SK-N-SH (cell line): ENCODE measurements around the gene MAP3K4. TPM values are rescaled to one million over a fixed set of nuclear protein-coding genes. Genes with fewer than 3 reads are reported as not detected.

Experiments
- CTCF ChIA-PET: fragments of 300-600, 350-600 bp; formaldehyde crosslinking; extraction: SDS; loops from one replicate; lab custom pipeline; 2021; lab: Yijun Ruan, JAX
- POLR2A ChIA-PET: fragments of 350-600 bp; sonication (Branson Sonifier 250); formaldehyde crosslinking; extraction: SDS; loops from one replicate; lab custom pipeline; 2020; ENCODE audit warnings: antibody characterized with exemption, inconsistent platforms; lab: Yijun Ruan, JAX
- DNase-seq: peaks from one replicate; pipeline ENCODE4 v3.0.0; 2012
- H2AFZ ChIP-seq: fragments of 200-600 bp; sonication (generic); 2 replicates; pipeline ENCODE4 v1.8.1; 2016; ENCODE audit warnings: antibody characterized with exemption, mild to moderate bottlenecking, low read depth
- H3F3A ChIP-seq: fragments of 200-600 bp; sonication (generic); replicated peaks from 2 replicates; pipeline ENCODE3; 2016; ENCODE audit warnings: antibody characterized with exemption, mild to moderate bottlenecking; ENCODE audit not compliant: insufficient read depth
- H3K27ac ChIP-seq, 2 experiments: fragments of 200-500 bp in 1 of 2; fragments of 200-600 bp in 1 of 2; sonication (Bioruptor generic) in 1 of 2; sonication (generic), shearing (Covaris generic) in 1 of 2; 2 replicates each; pipeline versions ENCODE4 v1.5.1 to v1.6.1; 2014 to 2016; ENCODE audit warnings: low read depth in 2 of 2, inconsistent platforms in 1 of 2, low read length in 1 of 2, mild to moderate bottlenecking in 1 of 2, mixed read lengths in 1 of 2
- H3K27me3 ChIP-seq: fragments of 200-600 bp; sonication (generic), shearing (Covaris generic); 2 replicates; pipeline ENCODE4 v1.6.1; 2016; ENCODE audit warnings: mixed run types; ENCODE audit not compliant: insufficient read depth
- H3K36me3 ChIP-seq, 2 experiments: fragments of 200-500 bp in 1 of 2; fragments of 200-600 bp in 1 of 2; sonication (Bioruptor generic) in 1 of 2; sonication (generic) in 1 of 2; replicated peaks in 1 of 2; 2 replicates each; pipeline versions ENCODE3 to v1.5.1; 2014 to 2016; ENCODE audit warnings: low read length in 1 of 2, mild to moderate bottlenecking in 1 of 2; ENCODE audit not compliant: insufficient read depth in 2 of 2, control insufficient read depth in 1 of 2
- H3K4me1 ChIP-seq, 2 experiments: fragments of 200-500 bp in 1 of 2; fragments of 200-600 bp in 1 of 2; sonication (Bioruptor generic) in 1 of 2; sonication (generic), shearing (Covaris generic) in 1 of 2; 2 replicates each; pipeline versions ENCODE4 v1.5.1 to v1.6.1; 2014 to 2016; ENCODE audit warnings: low read depth in 1 of 2, low read length in 1 of 2, mixed run types in 1 of 2; ENCODE audit not compliant: insufficient read depth in 2 of 2, control insufficient read depth in 1 of 2
- H3K4me2 ChIP-seq: fragments of 200-600 bp; sonication (generic), shearing (Covaris generic); 2 replicates; pipeline ENCODE4 v1.6.1; 2017; ENCODE audit warnings: mixed run types
- H3K4me3 ChIP-seq, 2 experiments: fragments of 200-500 bp in 1 of 2; fragments of 200-600 bp in 1 of 2; sonication (Bioruptor generic) in 1 of 2; sonication (generic), shearing (Covaris generic) in 1 of 2; 2 replicates each; pipeline versions ENCODE4 v1.5.1 to v1.8.1; 2014 to 2016; ENCODE audit warnings: low read depth in 2 of 2, inconsistent platforms in 1 of 2, low read length in 1 of 2, mild to moderate bottlenecking in 1 of 2, mixed read lengths in 1 of 2, moderate library complexity in 1 of 2
- H3K79me2 ChIP-seq: fragments of 200-600 bp; sonication (generic); 2 replicates; pipeline ENCODE4 v1.8.1; 2017; ENCODE audit warnings: mild to moderate bottlenecking; ENCODE audit not compliant: insufficient read depth
- H3K9ac ChIP-seq: fragments of 200-600 bp; sonication (generic); 2 replicates; pipeline ENCODE4 v1.6.1; 2017; ENCODE audit warnings: mixed run types
- H3K9me2 ChIP-seq: fragments of 200-600 bp; sonication (generic); 2 replicates; pipeline ENCODE4 v1.6.1; 2017; ENCODE audit warnings: mixed run types
- H3K9me3 ChIP-seq: fragments of 200-600 bp; sonication (generic); 2 replicates; pipeline ENCODE4 v1.6.1; 2017; ENCODE audit warnings: mixed run types, mild to moderate bottlenecking, moderate library complexity
- H4K20me1 ChIP-seq: fragments of 200-600 bp; sonication (generic); 2 replicates; pipeline ENCODE4 v1.6.1; 2017; ENCODE audit warnings: mild to moderate bottlenecking, mixed run types; ENCODE audit not compliant: insufficient read depth
- CTCF ChIP-seq: fragments of 200-600 bp; sonication (generic); IDR thresholded peaks from 2 replicates; pipeline ENCODE4 v1.6.1; 2017; ENCODE audit warnings: antibody characterized with exemption, mild to moderate bottlenecking, moderate library complexity
- EP300 ChIP-seq, 2 experiments: IDR thresholded peaks; 2 replicates each; pipeline versions ENCODE4 v1.4.0 to v1.6.1; 2012; ENCODE audit warnings: borderline replicate concordance in 1 of 2, low read depth in 1 of 2, low read length in 1 of 2
- FOSL2 ChIP-seq: IDR thresholded peaks from 2 replicates; pipeline ENCODE4 v1.4.0; 2012; ENCODE audit warnings: low read depth, mild to moderate bottlenecking, moderate library complexity, borderline replicate concordance
- GATA2 ChIP-seq: sonication (generic); formaldehyde crosslinking; IDR thresholded peaks from 2 replicates; pipeline ENCODE4 v1.5.0; 2020; ENCODE audit warnings: mild to moderate bottlenecking, missing genetic modification reagents
- IRF3 ChIP-seq: fragments of 150-350 bp; IDR thresholded peaks from 2 replicates; pipeline ENCODE4 v1.6.1; 2016; ENCODE audit warnings: mild to moderate bottlenecking, low read depth, low read length
- JUND ChIP-seq: IDR thresholded peaks from 2 replicates; pipeline ENCODE4 v1.4.0; 2012
- NFIC ChIP-seq: IDR thresholded peaks from 2 replicates; pipeline ENCODE4 v1.4.0; 2012; ENCODE audit warnings: borderline replicate concordance
- NRF1 ChIP-seq: IDR thresholded peaks from 2 replicates; pipeline ENCODE4 v1.6.1; 2012; ENCODE audit warnings: low read depth, mild to moderate bottlenecking, low read length
- POLR2AphosphoS5 ChIP-seq: IDR thresholded peaks from 2 replicates; pipeline ENCODE4 v1.6.1; 2012; ENCODE audit warnings: low read depth, low read length
- RAD21 ChIP-seq: IDR thresholded peaks from 2 replicates; pipeline ENCODE4 v1.6.1; 2012; ENCODE audit warnings: mild to moderate bottlenecking, low read length
- RFX5 ChIP-seq: IDR thresholded peaks from 2 replicates; pipeline ENCODE4 v1.6.1; 2012; ENCODE audit warnings: mild to moderate bottlenecking, improper control_type of control experiment, low read length
- RXRA ChIP-seq: IDR thresholded peaks from 2 replicates; pipeline ENCODE4 v1.4.0; 2012; ENCODE audit warnings: low read depth, mild to moderate bottlenecking, borderline replicate concordance
- SMC3 ChIP-seq: IDR thresholded peaks from 2 replicates; pipeline ENCODE4 v1.6.1; 2012; ENCODE audit warnings: low read depth, low read length, improper control_type of control experiment
- ZBTB33 ChIP-seq: IDR thresholded peaks from 2 replicates; pipeline ENCODE4 v1.4.0; 2012; ENCODE audit warnings: low read depth, borderline replicate concordance
- WGBS: methylation state at CpG from one replicate; pipeline ENCODE4 v1.1.6; 2017; ENCODE audit warnings: low lambda C conversion rate; 5-methylcytosine and 5-hydroxymethylcytosine counted together
- polyA plus RNA-seq, 3 experiments: library from polyadenylated mRNA; depleted of rRNA; stranded (reverse); fragments of >200 nt; gene quantifications; 2 replicates each; pipeline ENCODE4 v1.2.3, GENCODE V29; 2012

MAP3K4 gene
- polyA plus RNA-seq, 1 of the 3 experiments (the other 2 are of a cell fraction): 6.8 TPM

- TF ChIP-seq GATA2 (CRISPR knock-in tag): no peak
- TF ChIP-seq EP300 (IDR thresholded peaks at IDR 0.05; ENCODE audit: borderline replicate concordance in 1 of 2, low read depth in 1 of 2, low read length in 1 of 2): no peak
- TF ChIP-seq SMC3: no peak
- TF ChIP-seq ZBTB33: no peak
These were observed 145.8 kb downstream of the MAP3K4 start (continued) for GRCh38 chr6:161137320-161137719.

GRCh38 chr6:161137839-161138542 lies 146.4 kb downstream of the MAP3K4 start:
- H3K9me3 ChIP-seq: no peaks in the 10 kb centered on the region
- H3F3A ChIP-seq: no peaks in the 10 kb centered on the region
- H3K9ac ChIP-seq: no peak overlapping the region
- TF ChIP-seq NFIC (no peak), EP300 (IDR thresholded peaks at IDR 0.05; ENCODE audit: borderline replicate concordance in 1 of 2, low read depth in 1 of 2, low read length in 1 of 2) (no peak), NRF1 (no peak), RXRA (no peak), SMC3 (no peak), IRF3 (no peak), JUND (no peak), RAD21 (no peak), CTCF (no peak), POLR2AphosphoS5 (no peak), RFX5 (no peak), FOSL2 (no peak)
- H4K20me1 ChIP-seq: no peaks in the 10 kb centered on the region
- no peak for DNase-seq
- H2AFZ ChIP-seq: no peak overlapping the region
- POLR2A ChIA-PET: no interaction called here
- no peaks in the 10 kb centered on the region for H3K9me2 ChIP-seq
- no peak overlapping the region for H3K4me3 ChIP-seq
- H3K36me3 ChIP-seq: peaks cover 0 to 9% of the 10 kb centered on the region in 2 experiments
- CTCF ChIA-PET: interaction anchor here (0.7 to 1.1 kb wide), 3 partner anchors 36 to 235 kb away, joined by 3 to 4 read pairs (median 3); no protein-coding TSS in a partner anchor
- H3K79me2 ChIP-seq: no peaks in the 10 kb centered on the region
- H3K27ac ChIP-seq: no peak overlapping the region
- WGBS: 89% methylated on average over 6 of the region's 12 CpGs
- no peaks in the 10 kb centered on the region for H3K27me3 ChIP-seq
- no peak overlapping the region for H3K4me2 ChIP-seq
- no peaks in the 10 kb centered on the region for H3K4me1 ChIP-seq
